Sigmoid colon (tissue), 4 donors: Measurements from ENCODE around the gene SCAMP3.

Experiments
- POLR2A ChIP-seq, 2 donors: fragments of 450-650 bp; IDR thresholded peaks; one replicate each; pipeline ENCODE4 v1.6.1; 2016; ENCODE audit warnings: antibody characterized with exemption in 2 of 2, mild to moderate bottlenecking in 2 of 2, moderate library complexity in 2 of 2
- POLR2AphosphoS5 ChIP-seq, 4 donors: sonication (generic); formaldehyde crosslinking; IDR thresholded peaks; one replicate each; pipeline ENCODE4 v1.6.1; 2017; ENCODE audit warnings: antibody characterized with exemption in 4 of 4
- TF ChIP-seq, protein P1 (sequence below), 4 experiments: fragments of 450-650 bp in 3 of 4; fragments of 200-600 bp in 1 of 4; IDR thresholded peaks; one replicate each; pipeline ENCODE4 v1.5.1; 2016 to 2019; ENCODE audit warnings: antibody characterized with exemption in 4 of 4, mild to moderate bottlenecking in 3 of 4, moderate library complexity in 2 of 4

- TF ChIP-seq POLR2A (IDR thresholded peaks at IDR 0.05) (no peak), POLR2AphosphoS5 (IDR thresholded peaks at IDR 0.05) (no peak)
- TF ChIP-seq, protein P1, sequence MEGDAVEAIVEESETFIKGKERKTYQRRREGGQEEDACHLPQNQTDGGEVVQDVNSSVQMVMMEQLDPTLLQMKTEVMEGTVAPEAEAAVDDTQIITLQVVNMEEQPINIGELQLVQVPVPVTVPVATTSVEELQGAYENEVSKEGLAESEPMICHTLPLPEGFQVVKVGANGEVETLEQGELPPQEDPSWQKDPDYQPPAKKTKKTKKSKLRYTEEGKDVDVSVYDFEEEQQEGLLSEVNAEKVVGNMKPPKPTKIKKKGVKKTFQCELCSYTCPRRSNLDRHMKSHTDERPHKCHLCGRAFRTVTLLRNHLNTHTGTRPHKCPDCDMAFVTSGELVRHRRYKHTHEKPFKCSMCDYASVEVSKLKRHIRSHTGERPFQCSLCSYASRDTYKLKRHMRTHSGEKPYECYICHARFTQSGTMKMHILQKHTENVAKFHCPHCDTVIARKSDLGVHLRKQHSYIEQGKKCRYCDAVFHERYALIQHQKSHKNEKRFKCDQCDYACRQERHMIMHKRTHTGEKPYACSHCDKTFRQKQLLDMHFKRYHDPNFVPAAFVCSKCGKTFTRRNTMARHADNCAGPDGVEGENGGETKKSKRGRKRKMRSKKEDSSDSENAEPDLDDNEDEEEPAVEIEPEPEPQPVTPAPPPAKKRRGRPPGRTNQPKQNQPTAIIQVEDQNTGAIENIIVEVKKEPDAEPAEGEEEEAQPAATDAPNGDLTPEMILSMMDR (IDR thresholded peaks at IDR 0.05) = no peak
Observed at GRCh38 chr1:155285063-155285462, 22.9 kb upstream of the SCAMP3 start.
